OCI-LY7 (cell line): ENCODE results near the gene S100A1. TPM values are rescaled to one million over a fixed set of nuclear protein-coding genes. Genes with fewer than 3 reads are reported as not detected.
A peak's percentile ranks its signal among the peaks of the same experiment; 100 is the strongest.

Source experiments
- BruUV-seq: library from RNA; stranded (reverse); fragments of 400-500 nt; replicated peaks from 2 replicates; lab custom pipeline; 2021; lab: Mats Ljungman, UMichigan
- CTCF ChIA-PET: fragments of 300-600 bp; sonication (Branson Sonifier 250); formaldehyde crosslinking; loops from one replicate; lab custom pipeline; 2022; ENCODE audit warnings: antibody characterized with exemption; ENCODE audit not compliant: unreplicated experiment; lab: Charles Lee
- POLR2A ChIA-PET: fragments of 300-600 bp; sonication (Branson Sonifier 250); formaldehyde crosslinking; loops from one replicate; lab custom pipeline; 2022; ENCODE audit warnings: antibody characterized with exemption; lab: Charles Lee
- DNase-seq: peaks from one replicate; pipeline ENCODE4 v3.0.0-alpha.2; 2015; ENCODE audit warnings: low spot score
- H2AFZ ChIP-seq: fragments of 200-600 bp; sonication (generic), shearing (Covaris generic); 2 replicates; pipeline ENCODE4 v1.6.1; 2014; ENCODE audit warnings: mild to moderate bottlenecking, antibody characterized with exemption, low read length, moderate library complexity
- H3K27ac ChIP-seq: fragments of 200-600 bp; sonication (generic); 2 replicates; pipeline ENCODE4 v1.5.1; 2014; ENCODE audit warnings: mixed run types, low read depth, mild to moderate bottlenecking, moderate library complexity, low read length, inconsistent platforms; ENCODE audit not compliant: poor library complexity, severe bottlenecking
- H3K36me3 ChIP-seq: fragments of 200-600 bp; sonication (generic); 2 replicates; pipeline ENCODE4 v1.6.1; 2014; ENCODE audit warnings: mild to moderate bottlenecking, antibody characterized with exemption, low read length, moderate library complexity, mixed read lengths; ENCODE audit not compliant: insufficient read depth
- H3K4me1 ChIP-seq: fragments of 200-600 bp; sonication (generic); 2 replicates; pipeline ENCODE4 v1.5.1; 2014; ENCODE audit warnings: mild to moderate bottlenecking, low read length; ENCODE audit not compliant: insufficient read depth, poor library complexity, severe bottlenecking
- H3K4me2 ChIP-seq: fragments of 200-600 bp; sonication (generic); 2 replicates; pipeline ENCODE4 v1.6.1; 2014; ENCODE audit warnings: mild to moderate bottlenecking, low read length
- H3K4me3 ChIP-seq: fragments of 200-600 bp; sonication (generic); 2 replicates; pipeline ENCODE4 v1.5.1; 2014; ENCODE audit warnings: mild to moderate bottlenecking, low read depth, low read length; ENCODE audit not compliant: poor library complexity, severe bottlenecking
- H3K79me2 ChIP-seq: fragments of 200-600 bp; sonication (generic); 2 replicates; pipeline ENCODE4 v1.6.1; 2016; ENCODE audit warnings: low read depth, mild to moderate bottlenecking, low read length, moderate library complexity, mixed read lengths; ENCODE audit not compliant: insufficient read depth
- H3K9me2 ChIP-seq: fragments of 200-600 bp; sonication (generic); 2 replicates; pipeline ENCODE4 v1.6.1; 2016; ENCODE audit warnings: mild to moderate bottlenecking, low read length, mixed read lengths; ENCODE audit not compliant: insufficient read depth
- H3K9me3 ChIP-seq: fragments of 200-600 bp; sonication (generic); 2 replicates; pipeline ENCODE4 v1.6.1; 2014; ENCODE audit warnings: mild to moderate bottlenecking, mixed run types, low read length, mixed read lengths
- H4K20me1 ChIP-seq: fragments of 200-600 bp; sonication (generic); 2 replicates; pipeline ENCODE4 v1.6.1; 2014; ENCODE audit warnings: mild to moderate bottlenecking, antibody characterized with exemption, low read length, moderate library complexity, mixed read lengths; ENCODE audit not compliant: insufficient read depth
- EZH2phosphoT487 ChIP-seq: fragments of 200-600 bp; sonication (generic); IDR thresholded peaks from 2 replicates; pipeline ENCODE4 v1.6.1; 2018; ENCODE audit warnings: low read depth, borderline replicate concordance, mild to moderate bottlenecking, mixed run types, antibody characterized with exemption, low read length, moderate library complexity, mixed read lengths
- intact Hi-C: fragments of 100-400 bp; cut with micrococcal nuclease; formaldehyde crosslinking; loops from one replicate; pipeline ENCODE4 v1.10.0; 2022; ENCODE audit not compliant: unreplicated experiment
- total RNA-seq, 2 experiments: library from RNA; depleted of rRNA in 1 of 2; stranded (reverse); fragments of >200 nt in 1 of 2; shearing (Covaris generic) in 1 of 2; gene quantifications; 2 replicates each; pipeline ENCODE4 v1.2.3, GENCODE V29; 2014 to 2022
- TF ChIP-seq, protein P1 (sequence below): fragments of 200-600 bp; sonication (generic); conservative IDR thresholded peaks from 2 replicates; pipeline ENCODE4 v1.5.1; 2014; ENCODE audit warnings: mild to moderate bottlenecking, antibody characterized with exemption, low read length, moderate library complexity, mixed read lengths

Gene S100A1
- total RNA-seq, 2 experiments from 2014 or later, result not detected

DNA sequence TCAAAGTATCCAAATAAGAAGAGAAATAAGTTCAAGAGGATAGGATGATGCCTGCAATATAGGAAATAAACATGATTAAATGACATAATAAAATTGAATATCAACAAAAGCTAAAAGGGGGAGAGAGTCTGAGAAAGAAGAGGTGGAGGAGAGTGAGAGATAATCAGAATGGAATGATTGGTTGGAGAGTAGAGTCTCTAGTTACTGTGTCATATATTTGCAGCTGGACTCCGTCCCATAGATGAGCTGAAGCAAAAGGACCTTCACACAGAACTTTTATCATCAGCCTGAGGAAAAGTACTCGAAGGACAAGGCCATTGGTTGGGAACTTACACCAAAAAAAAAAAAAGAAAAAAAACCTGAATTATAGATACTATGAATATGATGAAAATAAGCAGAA is 39.8 kb upstream of the S100A1 start:
- ChIA-PET POLR2A (interaction anchor here (0.7 kb wide), 1 partner anchor 1318 kb away, joined by 4 read pairs; no protein-coding TSS in a partner anchor), CTCF (no interaction called here)
- Histone ChIP-seq H3K4me3 (no peak overlapping the region), H3K4me2 (no peak overlapping the region), H2AFZ (no peak overlapping the region), H3K9me3 (no peaks in the 10 kb centered on the region), H3K4me1 (no peaks in the 10 kb centered on the region), H3K9me2 (no peaks in the 10 kb centered on the region), H4K20me1 (no peaks in the 10 kb centered on the region), H3K36me3 (no peaks in the 10 kb centered on the region), H3K79me2 (no peaks in the 10 kb centered on the region), H3K27ac (no peak overlapping the region)
- TF ChIP-seq EZH2phosphoT487, result no peak
- TF ChIP-seq, protein P1, sequence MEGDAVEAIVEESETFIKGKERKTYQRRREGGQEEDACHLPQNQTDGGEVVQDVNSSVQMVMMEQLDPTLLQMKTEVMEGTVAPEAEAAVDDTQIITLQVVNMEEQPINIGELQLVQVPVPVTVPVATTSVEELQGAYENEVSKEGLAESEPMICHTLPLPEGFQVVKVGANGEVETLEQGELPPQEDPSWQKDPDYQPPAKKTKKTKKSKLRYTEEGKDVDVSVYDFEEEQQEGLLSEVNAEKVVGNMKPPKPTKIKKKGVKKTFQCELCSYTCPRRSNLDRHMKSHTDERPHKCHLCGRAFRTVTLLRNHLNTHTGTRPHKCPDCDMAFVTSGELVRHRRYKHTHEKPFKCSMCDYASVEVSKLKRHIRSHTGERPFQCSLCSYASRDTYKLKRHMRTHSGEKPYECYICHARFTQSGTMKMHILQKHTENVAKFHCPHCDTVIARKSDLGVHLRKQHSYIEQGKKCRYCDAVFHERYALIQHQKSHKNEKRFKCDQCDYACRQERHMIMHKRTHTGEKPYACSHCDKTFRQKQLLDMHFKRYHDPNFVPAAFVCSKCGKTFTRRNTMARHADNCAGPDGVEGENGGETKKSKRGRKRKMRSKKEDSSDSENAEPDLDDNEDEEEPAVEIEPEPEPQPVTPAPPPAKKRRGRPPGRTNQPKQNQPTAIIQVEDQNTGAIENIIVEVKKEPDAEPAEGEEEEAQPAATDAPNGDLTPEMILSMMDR, result no peak
- no peak for DNase-seq
- intact Hi-C loops, result no loop called here
- BruUV-seq, result no TSS peak

DNA sequence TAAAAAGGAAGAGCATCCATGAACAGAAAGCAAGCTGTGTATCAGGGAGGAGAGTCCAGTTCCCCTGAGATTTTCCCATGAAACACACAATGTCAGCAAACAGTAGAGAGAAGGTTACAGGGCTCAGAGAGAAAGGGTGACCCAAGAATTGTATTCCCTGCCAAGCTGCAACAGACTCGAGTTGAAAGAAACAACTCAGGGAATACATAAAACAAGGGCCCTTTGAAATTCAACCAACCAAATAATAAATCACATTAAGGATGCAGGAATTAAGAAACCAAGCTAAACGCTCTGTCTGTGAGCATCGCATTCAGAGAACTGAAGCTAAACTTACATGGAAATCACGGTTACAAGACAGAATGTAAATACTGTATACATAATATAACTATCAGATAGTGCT is 35.5 kb upstream of the S100A1 start:
- H4K20me1 ChIP-seq, result no peaks in the 10 kb centered on the region
- no peak overlapping the region for H3K4me3 ChIP-seq
- TF ChIP-seq, protein P1, result no peak
- no peak for TF ChIP-seq EZH2phosphoT487
- H3K36me3 ChIP-seq, result no peaks in the 10 kb centered on the region
- H3K9me2 ChIP-seq, result no peaks in the 10 kb centered on the region
- intact Hi-C loops, result no loop called here
- no peaks in the 10 kb centered on the region for H3K79me2 ChIP-seq
- H2AFZ ChIP-seq, result peak overlapping the region; percentile 81
- no TSS peak for BruUV-seq
- POLR2A ChIA-PET, result interaction anchor here (0.5 to 1.4 kb wide), 2 partner anchors 15 to 35 kb away, joined by 3 to 6 read pairs; no protein-coding TSS in a partner anchor
- peaks cover 7% of the 10 kb centered on the region for H3K4me1 ChIP-seq
- no peak overlapping the region for H3K4me2 ChIP-seq
- H3K27ac ChIP-seq, result no peak overlapping the region
- no peaks in the 10 kb centered on the region for H3K9me3 ChIP-seq
- no peak for DNase-seq
- CTCF ChIA-PET, result no interaction called here

DNA sequence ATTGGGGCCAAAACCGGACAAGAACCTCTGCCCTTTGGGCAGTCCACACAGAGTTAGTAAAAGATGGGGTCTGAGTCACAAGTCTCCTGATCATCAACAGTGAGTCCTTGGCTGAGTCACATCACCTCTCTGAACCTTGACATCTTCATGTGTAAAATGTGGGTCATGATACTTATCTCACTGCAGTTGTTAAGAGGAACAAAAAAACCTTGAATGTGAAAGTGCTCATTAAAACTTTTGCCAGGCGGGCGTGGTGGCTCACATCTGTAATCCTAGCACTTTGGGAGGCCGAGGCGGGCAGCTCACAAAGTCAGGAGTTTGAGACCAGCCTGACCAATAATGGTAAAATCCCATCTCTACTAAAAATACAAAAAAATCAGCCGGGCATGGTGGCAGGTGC is 31.0 kb upstream of the S100A1 start:
- H3K4me3 ChIP-seq, result no peak overlapping the region
- no peaks in the 10 kb centered on the region for H4K20me1 ChIP-seq
- TF ChIP-seq EZH2phosphoT487, result no peak
- TF ChIP-seq, protein P1, result no peak
- no peak overlapping the region for H2AFZ ChIP-seq
- DNase-seq, result no peak
- intact Hi-C loops, result no loop called here
- no peaks in the 10 kb centered on the region for H3K79me2 ChIP-seq
- H3K9me3 ChIP-seq, result no peaks in the 10 kb centered on the region
- no peaks in the 10 kb centered on the region for H3K9me2 ChIP-seq
- ChIA-PET CTCF (no interaction called here), POLR2A (interaction anchor here (0.5 kb wide), 1 partner anchor 287 kb away, joined by 3 read pairs; no protein-coding TSS in a partner anchor)
- no peak overlapping the region for H3K27ac ChIP-seq
- H3K4me2 ChIP-seq, result peak overlapping the region; percentile 86; the same call in 1 of the 2 replicates
- no peaks in the 10 kb centered on the region for H3K36me3 ChIP-seq
- peaks cover 29% of the 10 kb centered on the region for H3K4me1 ChIP-seq
- no TSS peak for BruUV-seq
